Activated CD4-positive, alpha-beta memory T cell treated with anti-CD3 and anti-CD28 coated beads for 36 hours (primary cell): ENCODE results near the gene SLC6A7. TPM values are rescaled to one million over a fixed set of nuclear protein-coding genes. Genes with fewer than 3 reads are reported as not detected.
A peak's percentile ranks its signal among the peaks of the same experiment; 100 is the strongest.

Source experiments
- CTCF ChIA-PET: fragments of 350-600 bp; sonication (Branson Sonifier 250); formaldehyde crosslinking; loops from one replicate; lab custom pipeline; 2021; ENCODE audit warnings: antibody characterized with exemption, inconsistent platforms; lab: Charles Lee
- POLR2A ChIA-PET: fragments of 350-600 bp; sonication (Branson Sonifier 250); formaldehyde crosslinking; loops from one replicate; lab custom pipeline; 2021; ENCODE audit warnings: antibody characterized with exemption; lab: Charles Lee
- DNase-seq: peaks from one replicate; pipeline ENCODE4 v3.0.0-alpha.2; 2020
- H3K27ac Mint-ChIP-seq: one replicate; pipeline ENCODE4 v1.8.0; 2021; ENCODE audit warnings: mixed read lengths
- H3K27me3 Mint-ChIP-seq: one replicate; pipeline ENCODE4 v1.8.0; 2021; ENCODE audit warnings: mixed read lengths
- H3K36me3 Mint-ChIP-seq: one replicate; pipeline ENCODE4 v1.8.0; 2021; ENCODE audit warnings: mixed read lengths
- H3K4me1 Mint-ChIP-seq: one replicate; pipeline ENCODE4 v1.8.0; 2021; ENCODE audit warnings: low read depth, mixed read lengths
- H3K4me3 Mint-ChIP-seq: one replicate; pipeline ENCODE4 v1.8.0; 2021; ENCODE audit warnings: mild to moderate bottlenecking, mixed read lengths
- H3K9me3 Mint-ChIP-seq: one replicate; pipeline ENCODE4 v1.8.0; 2021; ENCODE audit warnings: mixed read lengths
- intact Hi-C: fragments of 100-400 bp; cut with micrococcal nuclease; formaldehyde crosslinking; loops from one replicate; pipeline ENCODE4 v1.15.1; 2023
- total RNA-seq, 2 experiments: library from RNA; stranded (reverse); gene quantifications; one replicate each; pipeline ENCODE4 v1.2.3, GENCODE V29; 2021

SLC6A7 gene
- total RNA-seq, 2 experiments from 2014 or later, result not detected

DNA sequence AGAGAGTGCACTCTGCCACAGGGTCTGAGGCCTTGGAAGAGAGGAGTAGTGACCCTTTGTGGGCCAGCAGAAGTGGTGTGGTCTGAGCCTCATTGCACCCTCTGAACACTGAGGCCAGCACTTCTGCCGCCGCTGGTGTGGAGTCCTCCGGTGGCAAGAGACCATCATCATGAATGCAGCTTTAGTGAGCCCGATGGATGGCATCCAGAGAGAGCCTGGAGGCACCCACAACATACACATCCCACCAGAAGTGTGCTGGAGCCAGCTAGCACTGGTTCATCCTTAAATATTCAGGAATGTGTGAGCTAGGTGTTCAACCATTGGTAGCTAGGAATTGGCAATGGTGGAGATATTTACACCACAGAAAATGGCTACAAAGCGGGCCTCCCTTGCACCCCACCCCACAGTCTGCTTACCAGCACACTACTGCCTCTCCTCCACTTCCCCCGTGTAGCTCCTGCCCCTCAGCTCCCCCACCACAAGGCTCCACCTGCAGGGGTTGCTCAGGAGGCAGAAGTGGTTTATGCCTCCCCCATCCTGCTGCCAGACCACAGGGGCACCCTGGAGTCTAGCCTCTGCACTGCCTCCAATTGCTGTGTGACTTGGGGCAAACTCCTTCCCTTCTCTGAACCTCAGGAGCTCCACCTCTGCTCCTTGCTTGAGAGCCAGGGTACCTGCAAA, 16.4 kb downstream of the SLC6A7 start:
- H3K27me3 Mint-ChIP-seq, result peaks cover 15% of the 10 kb centered on the region
- CTCF ChIA-PET, result no interaction called here
- intact Hi-C loops, result no loop called here
- H3K4me3 Mint-ChIP-seq, result no peak overlapping the region
- H3K9me3 Mint-ChIP-seq, result no peaks in the 10 kb centered on the region
- H3K36me3 Mint-ChIP-seq, result no peaks in the 10 kb centered on the region
- POLR2A ChIA-PET, result no interaction called here
- DNase-seq, result no peak
- peaks cover 9% of the 10 kb centered on the region for H3K4me1 Mint-ChIP-seq
- no peak overlapping the region for H3K27ac Mint-ChIP-seq

DNA sequence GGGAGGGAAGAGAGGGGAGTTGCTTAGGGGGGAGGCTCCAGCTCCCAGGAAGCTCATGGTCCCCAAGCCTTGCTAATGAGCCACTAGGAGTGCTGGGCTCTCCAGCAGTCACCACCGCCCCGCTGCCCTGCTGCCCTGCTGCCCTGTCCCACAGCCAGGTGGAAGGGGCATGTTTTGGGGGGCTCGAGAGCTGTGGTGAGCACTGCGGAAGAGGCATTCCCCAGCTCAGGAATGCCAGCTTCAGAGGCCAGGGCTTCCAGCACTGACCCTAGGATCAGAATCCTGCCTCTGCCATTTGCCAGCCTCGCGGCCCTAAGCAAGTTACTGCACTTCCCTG, 16.9 kb downstream of the SLC6A7 start:
- no peak overlapping the region for H3K4me3 Mint-ChIP-seq
- ChIA-PET CTCF (no interaction called here), POLR2A (no interaction called here)
- peaks cover 9% of the 10 kb centered on the region for H3K4me1 Mint-ChIP-seq
- H3K36me3 Mint-ChIP-seq, result no peaks in the 10 kb centered on the region
- DNase-seq, result no peak
- no peak overlapping the region for H3K27ac Mint-ChIP-seq
- H3K27me3 Mint-ChIP-seq, result peaks cover 15% of the 10 kb centered on the region
- H3K9me3 Mint-ChIP-seq, result no peaks in the 10 kb centered on the region
- intact Hi-C loops, result no loop called here

DNA sequence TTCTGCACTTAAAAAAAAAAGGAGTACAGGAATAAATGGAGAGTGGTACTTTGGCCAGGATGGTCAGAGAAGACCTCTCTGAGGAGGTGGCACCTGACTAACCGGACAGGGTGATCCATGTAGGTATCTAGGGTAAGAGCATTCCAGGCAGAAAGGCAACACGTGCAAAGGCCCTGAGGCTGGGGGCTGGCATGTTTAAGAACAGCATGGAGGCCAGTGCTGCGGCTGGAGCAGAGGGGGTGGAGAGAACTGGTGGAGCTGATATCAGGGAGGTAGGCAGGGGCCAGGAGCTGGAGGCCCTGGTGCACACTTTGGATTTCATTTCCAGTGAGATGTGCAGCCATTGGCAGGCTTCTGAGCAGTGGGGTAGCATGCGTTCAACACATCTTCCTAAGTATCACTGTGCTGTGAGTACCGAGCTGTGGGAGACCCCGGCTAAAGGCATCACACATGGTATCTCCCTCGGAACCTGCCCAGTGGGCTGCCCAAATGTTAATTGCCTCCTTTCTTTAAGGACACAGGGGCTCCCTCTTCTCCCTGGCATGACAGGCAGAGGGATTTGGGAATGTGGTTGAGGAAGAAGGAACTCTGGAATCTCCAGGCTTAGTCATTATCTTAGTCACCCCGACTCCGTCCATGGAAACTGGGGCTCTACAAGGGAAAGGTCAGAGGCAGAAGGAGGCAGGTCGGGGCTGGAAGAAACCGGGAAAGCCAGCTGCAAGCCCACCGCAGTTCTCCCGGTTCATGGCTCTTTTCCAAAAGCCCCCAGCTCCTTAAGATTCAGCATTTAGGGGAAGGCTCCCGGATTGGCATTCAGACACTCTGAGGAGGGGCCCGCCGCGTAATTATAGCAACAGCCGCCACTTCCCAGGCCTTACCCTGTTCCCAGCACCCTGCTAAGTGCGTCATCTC, 18.6 kb downstream of the SLC6A7 start:
- ChIA-PET POLR2A (no interaction called here), CTCF (interaction anchor here (1.1 kb wide), 1 partner anchor 10 kb away, joined by 3 read pairs; no protein-coding TSS in a partner anchor)
- DNase-seq, result no peak
- intact Hi-C loops, result no loop called here
- Mint-ChIP-seq H3K27ac (no peak overlapping the region), H3K4me3 (no peak overlapping the region), H3K4me1 (peaks cover 9% of the 10 kb centered on the region), H3K9me3 (no peaks in the 10 kb centered on the region), H3K27me3 (peaks cover 15% of the 10 kb centered on the region), H3K36me3 (no peaks in the 10 kb centered on the region)

DNA sequence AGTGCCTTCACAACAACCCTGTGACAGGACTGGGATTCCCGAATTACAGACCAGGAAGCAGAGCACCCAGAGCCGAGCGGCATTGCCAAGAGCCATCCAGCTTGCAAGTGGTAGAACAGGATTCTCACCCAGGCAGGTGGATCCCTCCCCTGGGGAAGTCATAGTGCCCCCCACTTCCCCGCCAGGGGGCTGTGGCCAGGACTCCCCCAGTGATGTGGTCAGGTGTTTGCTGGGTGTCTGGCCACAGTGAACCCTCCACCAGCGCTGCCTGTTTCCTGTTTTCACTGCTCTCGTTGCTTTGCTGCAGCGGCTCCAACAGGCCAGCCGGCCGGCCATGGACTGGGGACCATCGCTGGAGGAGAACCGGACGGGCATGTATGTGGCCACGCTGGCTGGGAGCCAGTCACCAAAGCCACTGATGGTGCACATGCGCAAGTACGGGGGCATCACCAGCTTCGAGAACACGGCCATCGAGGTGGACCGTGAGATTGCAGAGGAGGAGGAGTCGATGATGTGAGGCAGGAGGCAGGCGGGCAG, 19.3 kb downstream of the SLC6A7 start:
- Mint-ChIP-seq H3K4me3 (no peak overlapping the region), H3K27me3 (peaks cover 15% of the 10 kb centered on the region), H3K4me1 (peaks cover 9% of the 10 kb centered on the region), H3K9me3 (no peaks in the 10 kb centered on the region), H3K36me3 (no peaks in the 10 kb centered on the region), H3K27ac (no peak overlapping the region)
- ChIA-PET POLR2A (no interaction called here), CTCF (interaction anchor here (1.1 kb wide), 1 partner anchor 9 kb away, joined by 3 read pairs; no protein-coding TSS in a partner anchor)
- peak; percentile 11 for DNase-seq
- intact Hi-C loops, result no loop called here

DNA sequence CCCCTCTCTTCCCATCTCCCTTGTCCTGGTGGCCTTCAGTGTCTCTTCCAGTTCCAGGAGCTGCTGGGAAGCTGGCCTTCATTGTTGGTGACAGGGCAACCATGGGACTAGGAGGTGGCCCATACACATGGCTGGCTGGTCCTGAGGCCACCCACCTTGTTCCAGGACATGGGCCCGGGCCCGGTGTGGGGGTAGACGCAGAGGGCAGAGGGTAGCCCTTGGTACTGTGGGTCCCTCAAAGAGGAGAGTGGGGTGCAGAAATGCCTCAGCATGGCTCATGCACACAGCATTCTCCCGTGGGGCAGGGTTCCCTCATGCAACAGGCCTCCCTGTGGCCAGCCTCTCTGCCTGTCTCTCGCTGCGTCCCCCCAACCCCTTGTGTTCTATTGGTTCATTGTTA, 20.8 kb downstream of the SLC6A7 start:
- no peaks in the 10 kb centered on the region for H3K9me3 Mint-ChIP-seq
- peaks cover 15% of the 10 kb centered on the region for H3K27me3 Mint-ChIP-seq
- ChIA-PET POLR2A (no interaction called here), CTCF (no interaction called here)
- H3K4me1 Mint-ChIP-seq, result peaks cover 9% of the 10 kb centered on the region
- no peaks in the 10 kb centered on the region for H3K36me3 Mint-ChIP-seq
- no peak for DNase-seq
- H3K27ac Mint-ChIP-seq, result no peak overlapping the region
- no peak overlapping the region for H3K4me3 Mint-ChIP-seq
- intact Hi-C loops, result no loop called here

DNA sequence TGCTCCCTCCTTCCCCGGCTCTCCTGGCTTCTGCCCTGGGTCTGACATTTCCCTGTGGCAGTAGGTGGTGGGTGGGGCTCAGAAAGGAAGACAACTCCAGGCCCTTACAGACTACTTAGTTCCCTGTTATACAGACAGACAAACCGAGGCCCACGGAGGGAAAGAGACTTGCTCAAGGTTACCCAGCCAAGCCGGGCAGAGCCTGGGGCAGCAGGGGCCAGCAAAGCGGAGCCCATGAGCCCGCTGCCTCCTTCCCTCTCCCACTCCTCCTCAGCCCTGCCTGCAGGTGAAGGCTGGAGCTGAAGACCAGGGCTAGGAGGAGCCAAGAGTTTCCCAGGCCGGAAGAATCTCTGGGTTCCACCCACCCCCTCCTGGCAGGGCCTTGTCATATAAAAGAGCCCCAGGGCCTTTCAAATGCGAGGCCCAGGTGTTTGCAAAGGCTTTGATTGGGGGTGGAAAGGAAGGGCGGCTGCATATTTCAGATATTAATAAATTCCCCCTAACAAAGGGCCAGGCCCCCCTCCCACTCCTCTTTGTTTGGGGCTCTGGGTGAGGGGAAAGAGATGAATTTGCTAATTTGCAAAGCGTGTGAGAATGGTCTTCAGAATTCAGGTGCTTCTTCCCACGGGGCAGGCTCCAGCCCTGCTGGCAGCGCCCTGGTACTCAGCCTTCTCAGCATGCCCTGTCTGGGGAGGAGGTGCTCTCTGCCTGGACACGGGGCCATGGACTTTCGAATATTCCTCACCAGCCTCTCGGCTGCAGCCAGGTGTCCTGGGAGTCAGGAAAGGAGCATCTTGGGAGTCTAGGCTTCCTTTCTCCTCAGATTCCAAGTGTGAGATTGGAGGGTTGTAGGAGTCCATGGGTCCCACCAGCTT, 21.5 kb downstream of the SLC6A7 start:
- Mint-ChIP-seq H3K4me3 (no peak overlapping the region), H3K27me3 (peaks cover 15% of the 10 kb centered on the region), H3K27ac (no peak overlapping the region), H3K9me3 (no peaks in the 10 kb centered on the region), H3K36me3 (no peaks in the 10 kb centered on the region), H3K4me1 (peaks cover 9% of the 10 kb centered on the region)
- DNase-seq, result no peak
- POLR2A ChIA-PET, result no interaction called here
- intact Hi-C loops, result no loop called here
- CTCF ChIA-PET, result interaction anchor here (1.1 kb wide), 1 partner anchor 98 kb away, joined by 3 read pairs; no protein-coding TSS in a partner anchor

DNA sequence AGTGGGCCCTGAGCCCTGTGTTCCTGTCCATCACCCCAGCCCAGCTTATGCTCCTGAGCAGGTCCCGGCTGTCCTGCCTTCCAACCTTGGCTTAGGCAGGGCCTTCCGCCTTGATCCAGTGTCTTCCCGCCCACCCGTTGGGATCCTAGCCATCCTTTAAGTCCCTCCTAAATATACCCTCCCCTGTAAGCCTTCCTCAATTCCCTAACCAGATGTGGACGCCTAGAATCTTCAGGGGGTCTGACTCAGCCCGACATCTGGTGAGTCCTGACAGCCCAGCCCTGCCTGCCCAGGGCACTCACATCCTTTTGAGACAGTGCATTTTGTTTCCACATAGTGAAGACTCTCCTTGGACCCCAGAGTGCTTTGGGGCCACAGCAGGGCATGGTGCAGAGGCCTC, 23.7 kb downstream of the SLC6A7 start:
- POLR2A ChIA-PET, result no interaction called here
- H3K9me3 Mint-ChIP-seq, result no peaks in the 10 kb centered on the region
- no peaks in the 10 kb centered on the region for H3K36me3 Mint-ChIP-seq
- H3K4me3 Mint-ChIP-seq, result no peak overlapping the region
- H3K27ac Mint-ChIP-seq, result no peak overlapping the region
- intact Hi-C loops, result no loop called here
- H3K4me1 Mint-ChIP-seq, result peaks cover 8% of the 10 kb centered on the region
- peaks cover 5% of the 10 kb centered on the region for H3K27me3 Mint-ChIP-seq
- CTCF ChIA-PET, result no interaction called here
- DNase-seq, result no peak

DNA sequence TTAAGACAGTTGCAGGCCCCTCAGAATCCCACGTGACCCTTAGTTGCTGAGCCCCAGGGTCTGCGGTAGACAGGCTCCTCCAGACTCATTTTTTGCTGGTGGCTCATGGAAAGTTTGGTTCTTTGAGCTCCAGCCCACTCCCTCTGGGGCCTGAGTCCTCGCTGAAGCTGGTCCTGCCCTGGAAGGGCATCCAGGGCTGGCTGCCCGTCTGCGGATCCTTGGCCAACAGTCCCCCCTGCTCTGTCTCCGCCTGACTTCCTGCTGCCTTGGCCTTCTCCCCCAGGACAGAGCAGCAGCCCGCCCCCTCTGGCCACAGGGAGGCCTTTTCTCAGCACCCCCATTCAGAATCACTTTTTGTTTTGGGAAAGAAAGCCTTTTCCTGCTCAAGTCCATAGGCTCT, 24.4 kb downstream of the SLC6A7 start:
- Mint-ChIP-seq H3K27ac (no peak overlapping the region), H3K36me3 (no peaks in the 10 kb centered on the region), H3K27me3 (peaks cover 2% of the 10 kb centered on the region), H3K4me3 (no peak overlapping the region), H3K9me3 (no peaks in the 10 kb centered on the region), H3K4me1 (peaks cover 1% of the 10 kb centered on the region)
- intact Hi-C loops, result no loop called here
- ChIA-PET CTCF (interaction anchor here (1.3 to 1.4 kb wide), 2 partner anchors 52 to 55 kb away, joined by 3 to 5 read pairs; no protein-coding TSS in a partner anchor), POLR2A (no interaction called here)
- DNase-seq, result no peak

DNA sequence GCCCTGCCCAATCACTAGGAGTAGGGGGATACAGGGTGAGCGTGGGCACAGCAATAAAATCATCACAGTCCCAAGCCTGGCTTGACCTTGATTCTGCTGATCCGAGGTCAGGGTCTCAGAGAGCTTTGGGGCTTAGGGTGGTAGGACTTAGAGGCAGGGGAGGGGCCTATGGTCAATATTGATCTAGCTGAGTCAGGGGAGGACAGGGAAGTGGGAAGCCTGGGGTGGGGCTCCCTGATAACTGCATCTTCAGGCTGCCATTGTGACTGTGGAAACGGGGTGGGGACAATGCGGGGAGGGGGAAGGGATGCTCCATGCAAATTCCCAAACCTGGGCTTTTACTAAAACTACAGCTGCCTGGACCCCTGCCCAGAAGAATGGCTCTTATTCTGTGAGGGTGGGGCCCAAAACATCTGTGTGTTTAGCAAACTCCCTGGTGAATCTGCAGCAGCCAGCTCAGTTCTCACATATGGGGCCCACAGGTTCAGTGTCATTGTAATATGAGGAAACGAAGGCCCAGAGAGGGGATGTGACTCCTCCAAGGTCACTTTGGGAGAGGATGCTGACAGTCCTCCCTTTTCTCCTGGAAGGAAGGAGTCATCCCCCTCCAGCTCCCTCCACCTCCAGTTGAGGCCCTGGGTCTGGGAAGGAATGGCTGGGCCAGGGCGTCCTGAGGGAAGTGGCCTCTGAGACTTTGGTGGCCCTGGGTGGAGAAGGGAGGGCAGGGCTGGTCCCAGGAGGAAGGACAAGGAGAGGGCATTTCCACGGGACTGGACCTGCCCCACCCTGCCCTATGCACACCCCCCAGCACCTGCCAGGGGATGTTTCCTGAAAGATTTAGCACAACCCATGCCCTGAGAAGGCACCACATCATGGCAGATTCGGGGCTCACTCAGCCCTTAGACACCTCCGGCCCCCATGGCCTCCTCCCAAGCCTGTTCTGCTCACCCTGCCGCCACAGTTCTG, 26.4 kb downstream of the SLC6A7 start:
- POLR2A ChIA-PET, result no interaction called here
- no peaks in the 10 kb centered on the region for H3K9me3 Mint-ChIP-seq
- no peak overlapping the region for H3K27ac Mint-ChIP-seq
- H3K4me3 Mint-ChIP-seq, result no peak overlapping the region
- no peaks in the 10 kb centered on the region for H3K4me1 Mint-ChIP-seq
- CTCF ChIA-PET, result interaction anchor here (1.3 to 1.5 kb wide), 2 partner anchors 54 to 93 kb away, joined by 6 to 8 read pairs; no protein-coding TSS in a partner anchor
- no peaks in the 10 kb centered on the region for H3K36me3 Mint-ChIP-seq
- no peak for DNase-seq
- peaks cover 4% of the 10 kb centered on the region for H3K27me3 Mint-ChIP-seq
- intact Hi-C loops, result loop anchor here (5.0 kb wide), 1 partner anchor 379 kb away; no protein-coding TSS in a partner anchor

DNA sequence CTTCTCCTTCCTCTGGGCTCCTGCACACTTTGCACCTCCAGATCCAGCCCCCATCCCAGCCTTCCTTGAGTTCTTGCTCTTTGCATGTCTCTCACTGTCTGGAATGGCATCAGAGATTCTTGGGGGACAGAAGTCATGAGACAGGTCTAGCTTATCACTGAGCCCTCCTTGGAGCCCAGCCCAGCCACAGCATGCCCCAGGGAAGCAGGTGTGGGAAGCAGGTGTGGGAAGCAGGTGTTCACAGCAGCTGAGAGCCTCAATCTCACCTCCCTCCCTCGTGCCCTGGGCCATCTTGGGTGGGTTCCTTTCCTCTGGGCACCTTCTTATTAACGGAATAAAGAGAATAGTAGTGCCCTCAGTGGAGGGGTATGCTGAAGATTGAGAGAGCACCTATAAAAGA, 27.2 kb downstream of the SLC6A7 start:
- POLR2A ChIA-PET, result no interaction called here
- intact Hi-C loops, result loop anchor here (5.0 kb wide), 1 partner anchor 380 kb away; no protein-coding TSS in a partner anchor
- Mint-ChIP-seq H3K36me3 (no peaks in the 10 kb centered on the region), H3K27ac (no peak overlapping the region), H3K4me3 (no peak overlapping the region), H3K9me3 (no peaks in the 10 kb centered on the region), H3K4me1 (no peaks in the 10 kb centered on the region), H3K27me3 (peaks cover 4% of the 10 kb centered on the region)
- CTCF ChIA-PET, result interaction anchor here (0.9 to 3.6 kb wide), 6 partner anchors 23 to 89 kb away, joined by 4 to 18 read pairs (median 8); no protein-coding TSS in a partner anchor
- DNase-seq, result no peak
